ENCODE results near the gene CYTH1. TPM values are rescaled to one million over a fixed set of nuclear protein-coding genes. Genes with fewer than 3 reads are reported as not detected.

The CYTH1 gene
- total RNA-seq, 1 donor from 2014 or later: 62.9 TPM

GRCh38 chr17:78696016-78696982, 85.8 kb downstream of the CYTH1 start:
- no peak overlapping the region for H3K27ac ChIP-seq
- intact Hi-C loops (cut with DNase I): no loop called here
- peaks cover 0 to 63% of the 10 kb centered on the region in 2 donors for H3K36me3 ChIP-seq
- H3K4me1 ChIP-seq: no peaks in the 10 kb centered on the region
- no peaks in the 10 kb centered on the region for H3K9me3 ChIP-seq
- no peak for TF ChIP-seq CTCF (IDR thresholded peaks at IDR 0.05)
- no peak for TF ChIP-seq POLR2A (IDR thresholded peaks at IDR 0.05)
- TF ChIP-seq POLR2AphosphoS5 (IDR thresholded peaks at IDR 0.05; ENCODE audit: insufficient read depth in 1 of 2, low read depth in 1 of 2): no peak
- no peak overlapping the region for H3K4me3 ChIP-seq
- no peak for DNase-seq (ENCODE audit: extremely low spot score in 2 of 2)
- H3K27me3 ChIP-seq: no peaks in the 10 kb centered on the region

GRCh38 chr17:78694805-78695531, 87.1 kb downstream of the CYTH1 start:
- Histone ChIP-seq H3K27ac (no peak overlapping the region), H3K9me3 (no peaks in the 10 kb centered on the region), H3K36me3 (peaks cover 0 to 59% of the 10 kb centered on the region in 2 donors), H3K4me3 (no peak overlapping the region), H3K4me1 (no peaks in the 10 kb centered on the region), H3K27me3 (no peaks in the 10 kb centered on the region)
- no peak for DNase-seq (ENCODE audit: extremely low spot score in 2 of 2)
- intact Hi-C loops (cut with DNase I): no loop called here
- no peak for TF ChIP-seq POLR2A (IDR thresholded peaks at IDR 0.05)
- no peak for TF ChIP-seq POLR2AphosphoS5 (IDR thresholded peaks at IDR 0.05; ENCODE audit: insufficient read depth in 1 of 2, low read depth in 1 of 2)
- TF ChIP-seq CTCF (IDR thresholded peaks at IDR 0.05): no peak

GRCh38 chr17:78693346-78694083, 88.6 kb downstream of the CYTH1 start:
- H3K9me3 ChIP-seq: no peaks in the 10 kb centered on the region
- H3K4me3 ChIP-seq: no peak overlapping the region
- intact Hi-C loops (cut with DNase I): no loop called here
- no peaks in the 10 kb centered on the region for H3K4me1 ChIP-seq
- DNase-seq (ENCODE audit: extremely low spot score in 2 of 2): no peak
- no peak overlapping the region for H3K27ac ChIP-seq
- TF ChIP-seq CTCF (IDR thresholded peaks at IDR 0.05) (no peak), POLR2A (IDR thresholded peaks at IDR 0.05) (no peak), POLR2AphosphoS5 (IDR thresholded peaks at IDR 0.05; ENCODE audit: insufficient read depth in 1 of 2, low read depth in 1 of 2) (no peak)
- peaks cover 0 to 58% of the 10 kb centered on the region in 2 donors for H3K36me3 ChIP-seq
- H3K27me3 ChIP-seq: no peaks in the 10 kb centered on the region

- no peak for DNase-seq (ENCODE audit: extremely low spot score in 2 of 2)
- Histone ChIP-seq H3K9me3 (no peaks in the 10 kb centered on the region), H3K4me1 (no peaks in the 10 kb centered on the region), H3K36me3 (peaks cover 0 to 58% of the 10 kb centered on the region in 2 donors), H3K27me3 (no peaks in the 10 kb centered on the region), H3K27ac (no peak overlapping the region), H3K4me3 (no peak overlapping the region)
- TF ChIP-seq CTCF (IDR thresholded peaks at IDR 0.05) (no peak), POLR2AphosphoS5 (IDR thresholded peaks at IDR 0.05; ENCODE audit: insufficient read depth in 1 of 2, low read depth in 1 of 2) (no peak), POLR2A (IDR thresholded peaks at IDR 0.05) (no peak)
- intact Hi-C loops (cut with DNase I): no loop called here
These were observed 89.5 kb downstream of the CYTH1 start for GRCh38 chr17:78692460-78693010.

All from vagina (tissue), 2 donors.